ENCODE measurements around the gene CDA.
A peak's percentile ranks its signal among the peaks of the same experiment; 100 is the strongest.

The CDA gene

DNA sequence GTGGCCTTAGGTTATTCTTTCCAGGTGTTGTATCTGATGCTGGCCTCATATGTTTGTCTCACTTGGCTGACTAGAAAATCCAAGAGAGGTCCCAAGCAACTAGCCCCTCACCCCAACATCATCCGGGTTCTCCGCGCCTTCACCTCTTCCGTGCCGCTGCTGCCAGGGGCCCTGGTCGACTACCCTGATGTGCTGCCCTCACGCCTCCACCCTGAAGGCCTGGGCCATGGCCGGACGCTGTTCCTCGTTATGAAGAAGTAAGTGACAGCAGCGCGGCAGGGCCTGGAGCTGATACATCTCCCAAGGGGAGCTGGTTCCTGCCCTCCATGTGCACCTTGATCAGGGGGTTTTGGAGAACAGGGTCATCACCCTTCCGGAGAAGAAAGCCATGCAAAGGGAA is 55.5 kb downstream of the CDA start:
- no peak overlapping the region for H3K27ac ChIP-seq (ENCODE audit: insufficient read depth, low read depth, low read length, poor library complexity, severe bottlenecking)
- H3K9me3 ChIP-seq (ENCODE audit: control insufficient read depth, low read length): no peaks in the 10 kb centered on the region
- WGBS, 2 experiments: 94 to 97% methylated on average over 13 of the region's 13 CpGs
- no peaks in the 10 kb centered on the region for H3K36me3 ChIP-seq (ENCODE audit: control insufficient read depth, insufficient read depth, low read length)
- no peaks in the 10 kb centered on the region for H3K27me3 ChIP-seq (ENCODE audit: control insufficient read depth, insufficient read depth, low read length, poor library complexity, severe bottlenecking)
- H3K4me1 ChIP-seq (ENCODE audit: control insufficient read depth, insufficient read depth, low read length): no peaks in the 10 kb centered on the region
- H3K4me3 ChIP-seq (ENCODE audit: insufficient read depth, low read depth, low read length): no peak overlapping the region

DNA sequence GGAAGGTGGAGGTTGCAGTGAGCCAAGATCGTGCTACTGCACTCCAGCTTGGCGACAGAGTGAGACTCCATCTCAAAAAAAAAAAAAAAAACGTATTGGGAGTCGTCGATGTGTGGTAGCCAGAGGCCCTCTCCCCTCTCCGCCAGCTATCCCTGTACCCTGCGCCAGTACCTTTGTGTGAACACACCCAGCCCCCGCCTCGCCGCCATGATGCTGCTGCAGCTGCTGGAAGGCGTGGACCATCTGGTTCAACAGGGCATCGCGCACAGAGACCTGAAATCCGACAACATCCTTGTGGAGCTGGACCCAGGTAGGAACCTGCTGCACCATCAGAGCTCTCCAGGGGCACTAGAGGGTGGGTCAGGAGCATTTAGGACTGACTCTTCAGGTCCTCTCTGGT is 56.5 kb downstream of the CDA start:
- Histone ChIP-seq H3K36me3 (ENCODE audit: control insufficient read depth, insufficient read depth, low read length) (peaks cover 7% of the 10 kb centered on the region), H3K27ac (ENCODE audit: insufficient read depth, low read depth, low read length, poor library complexity, severe bottlenecking) (no peak overlapping the region)
- 86 to 87% methylated on average over 14 of the region's 14 CpGs for WGBS, 2 experiments

DNA sequence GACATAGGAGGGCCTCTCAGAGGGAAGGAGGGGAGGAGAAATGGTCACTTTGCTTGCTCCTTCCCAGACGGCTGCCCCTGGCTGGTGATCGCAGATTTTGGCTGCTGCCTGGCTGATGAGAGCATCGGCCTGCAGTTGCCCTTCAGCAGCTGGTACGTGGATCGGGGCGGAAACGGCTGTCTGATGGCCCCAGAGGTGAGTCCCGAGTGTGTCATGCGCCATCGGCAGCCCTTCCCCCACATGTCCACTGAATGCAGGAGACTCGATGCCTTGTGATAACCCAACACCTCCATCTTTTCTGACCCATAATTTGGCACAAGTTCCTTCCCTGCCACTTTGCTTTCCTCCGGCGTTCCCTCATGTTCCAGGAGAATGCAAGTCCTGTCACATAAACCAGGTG is 59.5 kb downstream of the CDA start:
- peaks cover 26% of the 10 kb centered on the region for H3K36me3 ChIP-seq (ENCODE audit: control insufficient read depth, insufficient read depth, low read length)

More for the DNA sequence above, 56.5 kb downstream of the CDA start:
- H3K4me3 ChIP-seq (ENCODE audit: insufficient read depth, low read depth, low read length): no peak overlapping the region
- no peaks in the 10 kb centered on the region for H3K4me1 ChIP-seq (ENCODE audit: control insufficient read depth, insufficient read depth, low read length)
- H3K27me3 ChIP-seq (ENCODE audit: control insufficient read depth, insufficient read depth, low read length, poor library complexity, severe bottlenecking): no peaks in the 10 kb centered on the region
- H3K9me3 ChIP-seq (ENCODE audit: control insufficient read depth, low read length): no peaks in the 10 kb centered on the region

DNA sequence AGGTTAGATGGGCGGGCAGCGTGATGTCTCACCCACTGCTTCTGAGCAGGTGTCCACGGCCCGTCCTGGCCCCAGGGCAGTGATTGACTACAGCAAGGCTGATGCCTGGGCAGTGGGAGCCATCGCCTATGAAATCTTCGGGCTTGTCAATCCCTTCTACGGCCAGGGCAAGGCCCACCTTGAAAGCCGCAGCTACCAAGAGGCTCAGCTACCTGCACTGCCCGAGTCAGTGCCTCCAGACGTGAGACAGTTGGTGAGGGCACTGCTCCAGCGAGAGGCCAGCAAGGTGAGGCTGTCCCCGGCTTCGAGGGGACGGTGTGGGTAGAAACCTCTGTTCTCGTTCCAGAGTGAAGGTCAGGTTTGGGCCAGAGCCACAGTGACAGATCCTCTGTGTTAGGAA is 60.0 kb downstream of the CDA start:
- WGBS, 2 experiments: 95 to 96% methylated on average over 15 of the region's 15 CpGs
- Histone ChIP-seq H3K9me3 (ENCODE audit: control insufficient read depth, low read length) (no peaks in the 10 kb centered on the region), H3K27ac (ENCODE audit: insufficient read depth, low read depth, low read length, poor library complexity, severe bottlenecking) (no peak overlapping the region), H3K4me3 (ENCODE audit: insufficient read depth, low read depth, low read length) (no peak overlapping the region), H3K4me1 (ENCODE audit: control insufficient read depth, insufficient read depth, low read length) (no peaks in the 10 kb centered on the region), H3K27me3 (ENCODE audit: control insufficient read depth, insufficient read depth, low read length, poor library complexity, severe bottlenecking) (no peaks in the 10 kb centered on the region), H3K36me3 (ENCODE audit: control insufficient read depth, insufficient read depth, low read length) (peaks cover 31% of the 10 kb centered on the region)

More for the DNA sequence above, 59.5 kb downstream of the CDA start:
- 93 to 95% methylated on average over 13 of the region's 13 CpGs for WGBS, 2 experiments
- no peak overlapping the region for H3K4me3 ChIP-seq (ENCODE audit: insufficient read depth, low read depth, low read length)
- H3K4me1 ChIP-seq (ENCODE audit: control insufficient read depth, insufficient read depth, low read length): no peaks in the 10 kb centered on the region
- H3K27me3 ChIP-seq (ENCODE audit: control insufficient read depth, insufficient read depth, low read length, poor library complexity, severe bottlenecking): no peaks in the 10 kb centered on the region
- H3K9me3 ChIP-seq (ENCODE audit: control insufficient read depth, low read length): no peaks in the 10 kb centered on the region
- no peak overlapping the region for H3K27ac ChIP-seq (ENCODE audit: insufficient read depth, low read depth, low read length, poor library complexity, severe bottlenecking)

DNA sequence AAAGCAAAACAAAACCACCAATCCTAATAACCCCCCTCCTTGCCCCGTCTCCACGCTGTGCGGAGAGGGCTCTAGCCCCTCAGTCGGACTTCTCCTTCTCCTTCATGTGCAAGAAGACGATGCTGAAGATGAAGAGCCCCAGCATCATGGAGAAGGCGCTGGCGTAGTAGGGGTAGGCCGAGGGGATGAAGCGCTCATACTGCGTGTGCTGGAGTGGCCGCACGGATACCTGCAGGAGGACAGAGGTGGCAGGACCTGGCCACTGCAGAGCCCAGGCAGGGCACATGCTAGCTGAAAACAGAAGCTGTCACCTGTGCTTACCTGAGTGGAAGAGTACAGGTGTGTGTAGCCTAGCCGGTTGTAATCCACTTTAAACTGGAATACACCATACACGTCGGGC is 63.4 kb downstream of the CDA start:
- Histone ChIP-seq H3K4me1 (ENCODE audit: control insufficient read depth, insufficient read depth, low read length) (no peaks in the 10 kb centered on the region), H3K9me3 (ENCODE audit: control insufficient read depth, low read length) (no peaks in the 10 kb centered on the region), H3K4me3 (ENCODE audit: insufficient read depth, low read depth, low read length) (no peak overlapping the region), H3K27ac (ENCODE audit: insufficient read depth, low read depth, low read length, poor library complexity, severe bottlenecking) (no peak overlapping the region), H3K27me3 (ENCODE audit: control insufficient read depth, insufficient read depth, low read length, poor library complexity, severe bottlenecking) (no peaks in the 10 kb centered on the region), H3K36me3 (ENCODE audit: control insufficient read depth, insufficient read depth, low read length) (peaks cover 47% of the 10 kb centered on the region)
- WGBS, 2 experiments: 96 to 98% methylated on average over 15 of the region's 15 CpGs

DNA sequence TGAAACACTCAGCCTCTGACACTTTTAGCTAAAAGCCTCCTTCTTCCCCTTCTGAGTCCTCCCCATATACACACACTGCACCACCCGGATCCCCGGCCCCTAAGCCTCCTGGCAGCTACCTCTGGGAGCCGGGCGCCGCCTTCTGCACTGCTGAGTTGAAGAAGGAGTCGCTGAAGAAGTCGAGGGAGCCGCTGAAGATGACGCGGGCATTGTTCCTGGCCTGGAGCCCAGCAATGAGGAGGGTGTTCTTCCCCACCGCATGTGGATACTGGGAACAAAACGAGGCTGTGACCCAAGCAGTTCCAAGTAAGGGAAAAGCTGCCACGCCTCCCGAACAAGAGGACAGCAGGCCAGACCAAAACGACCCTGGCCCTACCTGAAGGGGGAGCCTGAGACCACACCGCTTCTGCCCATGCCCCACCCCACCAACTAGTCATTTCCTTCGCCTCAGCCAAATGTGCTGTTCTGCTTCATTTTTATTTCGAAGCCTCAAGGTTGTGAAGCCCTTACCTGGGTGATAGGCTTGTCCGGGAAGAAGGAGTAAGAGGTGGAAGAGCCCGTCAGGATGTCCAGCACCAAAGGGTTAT is 65.3 kb downstream of the CDA start:
- H3K9me3 ChIP-seq (ENCODE audit: control insufficient read depth, low read length): no peaks in the 10 kb centered on the region
- H3K27ac ChIP-seq (ENCODE audit: insufficient read depth, low read depth, low read length, poor library complexity, severe bottlenecking): no peak overlapping the region
- no peaks in the 10 kb centered on the region for H3K27me3 ChIP-seq (ENCODE audit: control insufficient read depth, insufficient read depth, low read length, poor library complexity, severe bottlenecking)
- no peak overlapping the region for H3K4me3 ChIP-seq (ENCODE audit: insufficient read depth, low read depth, low read length)
- no peaks in the 10 kb centered on the region for H3K4me1 ChIP-seq (ENCODE audit: control insufficient read depth, insufficient read depth, low read length)
- 88 to 89% methylated on average over 20 of the region's 20 CpGs for WGBS, 2 experiments
- H3K36me3 ChIP-seq (ENCODE audit: control insufficient read depth, insufficient read depth, low read length): peaks cover 54% of the 10 kb centered on the region

DNA sequence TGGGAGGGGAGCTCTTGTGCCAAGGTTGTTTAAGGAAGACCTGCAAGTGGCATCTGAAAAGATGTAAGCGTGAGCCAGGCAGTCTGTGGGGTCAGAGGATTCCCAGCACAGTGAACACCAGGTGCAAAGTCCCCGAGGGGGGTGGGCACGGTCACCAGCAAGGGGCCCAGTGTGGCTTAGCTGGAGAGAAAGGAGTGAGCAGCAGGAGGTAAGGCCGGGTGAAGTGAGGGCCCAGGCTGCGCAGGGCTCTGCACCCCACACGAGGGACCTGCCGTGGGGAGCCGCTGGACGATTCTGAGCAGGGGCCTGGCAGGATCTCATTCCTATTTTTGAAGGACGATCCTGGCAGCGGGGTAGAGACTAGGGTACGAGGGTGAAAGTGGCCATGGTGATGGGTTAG is 68.1 kb downstream of the CDA start:
- Histone ChIP-seq H3K27ac (ENCODE audit: insufficient read depth, low read depth, low read length, poor library complexity, severe bottlenecking) (no peak overlapping the region), H3K36me3 (ENCODE audit: control insufficient read depth, insufficient read depth, low read length) (peaks cover 41% of the 10 kb centered on the region), H3K4me1 (ENCODE audit: control insufficient read depth, insufficient read depth, low read length) (peaks cover 14% of the 10 kb centered on the region), H3K27me3 (ENCODE audit: control insufficient read depth, insufficient read depth, low read length, poor library complexity, severe bottlenecking) (no peaks in the 10 kb centered on the region), H3K4me3 (ENCODE audit: insufficient read depth, low read depth, low read length) (no peak overlapping the region), H3K9me3 (ENCODE audit: control insufficient read depth, low read length) (no peaks in the 10 kb centered on the region)
- WGBS, 2 experiments: 94 to 96% methylated on average over 12 of the region's 12 CpGs

DNA sequence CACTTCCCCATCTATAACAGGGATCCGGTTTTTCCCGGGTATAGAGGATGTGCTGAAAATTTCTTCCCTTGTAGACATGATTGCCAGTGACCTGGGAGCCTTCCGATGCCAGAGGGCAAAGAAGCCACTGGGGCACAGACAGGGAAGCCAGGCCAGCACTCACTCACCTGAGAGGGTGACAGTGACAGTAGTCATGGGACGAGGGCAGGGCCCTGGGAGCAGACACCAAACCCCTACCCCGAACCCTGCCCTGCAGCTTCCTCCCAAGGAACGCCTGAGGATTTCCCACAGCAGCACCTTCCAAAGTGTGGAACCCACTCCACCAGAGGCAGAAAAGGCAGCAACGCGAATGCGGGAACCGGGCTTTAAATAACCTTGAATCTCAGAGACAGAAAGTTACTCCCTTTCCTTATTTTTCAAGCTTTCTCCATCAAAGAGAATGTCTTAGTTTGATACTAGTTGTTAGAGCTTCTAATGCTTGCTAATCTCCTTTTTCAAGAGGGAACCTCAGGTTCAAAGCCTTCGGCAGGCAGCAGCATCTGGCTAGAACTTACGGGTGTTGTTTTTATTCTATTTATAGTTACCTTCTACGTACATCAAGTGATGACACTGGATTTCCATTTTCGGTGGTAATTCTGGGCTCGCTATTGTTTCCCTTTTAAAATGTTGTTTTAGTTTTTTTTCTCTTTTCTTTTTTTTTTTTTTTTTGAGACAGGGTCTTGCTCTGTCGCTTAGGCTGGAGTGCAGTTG is 69.4 kb downstream of the CDA start:
- H3K9me3 ChIP-seq (ENCODE audit: control insufficient read depth, low read length): no peaks in the 10 kb centered on the region
- H3K27ac ChIP-seq (ENCODE audit: insufficient read depth, low read depth, low read length, poor library complexity, severe bottlenecking): no peak overlapping the region
- 90 to 96% methylated on average over 16 of the region's 16 CpGs for WGBS, 2 experiments
- no peaks in the 10 kb centered on the region for H3K27me3 ChIP-seq (ENCODE audit: control insufficient read depth, insufficient read depth, low read length, poor library complexity, severe bottlenecking)
- no peak overlapping the region for H3K4me3 ChIP-seq (ENCODE audit: insufficient read depth, low read depth, low read length)
- H3K4me1 ChIP-seq (ENCODE audit: control insufficient read depth, insufficient read depth, low read length): peaks cover 18% of the 10 kb centered on the region
- H3K36me3 ChIP-seq (ENCODE audit: control insufficient read depth, insufficient read depth, low read length): peaks cover 28% of the 10 kb centered on the region

DNA sequence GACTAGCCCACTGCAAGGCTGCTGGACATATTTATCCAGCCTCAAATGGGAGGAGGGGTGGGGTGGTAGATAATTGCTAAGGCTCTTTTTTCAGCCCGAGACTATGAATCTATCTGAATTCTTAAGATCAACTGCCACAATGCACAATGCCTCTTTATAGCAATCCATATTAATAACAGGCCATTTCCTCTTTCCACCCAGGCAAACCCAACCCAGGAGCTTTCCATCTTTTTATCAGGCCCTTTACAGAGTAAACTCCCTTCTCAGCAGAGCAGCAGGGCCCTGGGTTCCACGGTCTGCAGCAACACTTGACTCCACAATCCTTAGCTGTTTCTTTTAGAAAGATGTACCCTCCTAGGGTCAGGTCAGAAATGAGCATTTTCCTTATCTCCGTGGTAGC is 71.5 kb downstream of the CDA start:
- 27 to 33% methylated on average over 3 of the region's 3 CpGs for WGBS, 2 experiments
- no peaks in the 10 kb centered on the region for H3K27me3 ChIP-seq (ENCODE audit: control insufficient read depth, insufficient read depth, low read length, poor library complexity, severe bottlenecking)
- H3K27ac ChIP-seq (ENCODE audit: insufficient read depth, low read depth, low read length, poor library complexity, severe bottlenecking): no peak overlapping the region
- peak overlapping the region; percentile 84 for H3K4me3 ChIP-seq (ENCODE audit: insufficient read depth, low read depth, low read length)
- H3K36me3 ChIP-seq (ENCODE audit: control insufficient read depth, insufficient read depth, low read length): peaks cover 14% of the 10 kb centered on the region
- no peaks in the 10 kb centered on the region for H3K9me3 ChIP-seq (ENCODE audit: control insufficient read depth, low read length)
- peaks cover 18% of the 10 kb centered on the region for H3K4me1 ChIP-seq (ENCODE audit: control insufficient read depth, insufficient read depth, low read length)

DNA sequence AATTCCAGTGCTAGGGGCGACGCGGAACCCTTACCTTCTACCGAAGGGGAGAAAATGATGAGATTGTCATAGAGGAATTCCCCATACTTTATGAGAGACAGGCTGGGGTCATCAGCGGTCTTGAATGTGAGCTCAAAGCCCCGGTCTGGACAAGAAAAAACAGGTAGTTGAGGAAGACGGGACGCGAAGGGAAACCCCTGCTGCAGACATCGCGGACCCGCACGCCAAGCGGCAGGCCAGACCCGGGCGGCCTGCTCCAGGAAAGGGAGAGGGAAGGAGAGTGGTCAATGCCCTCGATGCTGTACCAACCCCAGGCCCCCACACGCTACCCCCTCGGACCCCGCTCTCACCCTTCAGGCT is 71.9 kb downstream of the CDA start:
- H3K27ac ChIP-seq (ENCODE audit: insufficient read depth, low read depth, low read length, poor library complexity, severe bottlenecking): no peak overlapping the region

More for the DNA sequence above, 71.9 kb downstream of the CDA start:
- Histone ChIP-seq H3K27me3 (ENCODE audit: control insufficient read depth, insufficient read depth, low read length, poor library complexity, severe bottlenecking) (no peaks in the 10 kb centered on the region), H3K4me1 (ENCODE audit: control insufficient read depth, insufficient read depth, low read length) (peaks cover 18% of the 10 kb centered on the region), H3K4me3 (ENCODE audit: insufficient read depth, low read depth, low read length) (peak overlapping the region; percentile 84), H3K9me3 (ENCODE audit: control insufficient read depth, low read length) (no peaks in the 10 kb centered on the region), H3K36me3 (ENCODE audit: control insufficient read depth, insufficient read depth, low read length) (peaks cover 14% of the 10 kb centered on the region)
- WGBS, 2 experiments: 1% methylated on average over 20 of the region's 20 CpGs

All from ectodermal cell (in vitro differentiated cells).